ENCODE data around the gene SLC25A13.

GRCh38 chr7:96303105-96303685 is 18.7 kb downstream of the SLC25A13 start:
- TF ChIP-seq CTCF (IDR thresholded peaks at IDR 0.05; ENCODE audit: control extremely low read depth in 1 of 3, insufficient read depth in 1 of 3, low read depth in 1 of 3, low read length in 3 of 3), result no peak
- no peak for TF ChIP-seq SIN3A (conservative IDR thresholded peaks at IDR 0.05 in 1 of 2, IDR thresholded peaks at IDR 0.05 in 1 of 2; ENCODE audit: low read depth in 1 of 2, low read length in 2 of 2)
- TF ChIP-seq POLR2A (IDR thresholded peaks at IDR 0.05; ENCODE audit: control extremely low read depth in 1 of 2, low read depth in 2 of 2, low read length in 2 of 2), result no peak
- TF ChIP-seq YY1 (IDR thresholded peaks at IDR 0.05; ENCODE audit: low read depth, low read length), result no peak
- TF ChIP-seq, protein P1, sequence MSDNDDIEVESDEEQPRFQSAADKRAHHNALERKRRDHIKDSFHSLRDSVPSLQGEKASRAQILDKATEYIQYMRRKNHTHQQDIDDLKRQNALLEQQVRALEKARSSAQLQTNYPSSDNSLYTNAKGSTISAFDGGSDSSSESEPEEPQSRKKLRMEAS (IDR thresholded peaks at IDR 0.05), result no peak
- TF ChIP-seq CREB1 (IDR thresholded peaks at IDR 0.05), result no peak
- no peak for TF ChIP-seq USF2 (IDR thresholded peaks at IDR 0.05; ENCODE audit: low read length)
- TF ChIP-seq CHD2 (IDR thresholded peaks at IDR 0.05; ENCODE audit: low read length), result no peak
- TF ChIP-seq RFX5 (IDR thresholded peaks at IDR 0.05; ENCODE audit: borderline replicate concordance, low read depth, low read length), result no peak
- no peak for TF ChIP-seq BCL11A (IDR thresholded peaks at IDR 0.05; ENCODE audit: low read depth in 2 of 2, low read length in 2 of 2)

Measured in H1 (cell line).